ENCODE data around the gene SPOCK1.

DNA sequence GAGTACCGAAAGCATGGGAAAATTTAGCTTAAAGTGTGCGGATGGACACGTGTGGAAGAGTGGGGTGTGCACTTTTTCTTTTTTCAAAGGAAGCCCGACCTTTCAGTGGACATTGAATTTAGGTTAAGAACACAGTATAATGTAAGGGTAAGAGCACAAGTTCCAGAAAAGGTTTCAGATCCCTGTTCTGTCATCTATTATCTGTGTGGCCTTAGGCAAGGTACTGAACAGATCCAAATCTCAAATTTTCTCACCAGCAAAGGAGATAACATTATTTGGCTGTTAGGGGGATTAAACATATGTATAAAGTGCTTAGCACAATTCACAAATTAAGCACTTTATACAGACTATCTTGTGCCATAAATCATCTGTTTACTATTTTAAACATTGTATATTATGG lies 441.0 kb downstream of the SPOCK1 start:
- TF ChIP-seq SP1 (IDR thresholded peaks at IDR 0.05) (no peak), FOXK2 (IDR thresholded peaks at IDR 0.05) (no peak), FOXA1 (IDR thresholded peaks at IDR 0.05) (no peak), CTBP1 (IDR thresholded peaks at IDR 0.05; ENCODE audit: borderline replicate concordance) (no peak), ARNT (IDR thresholded peaks at IDR 0.05) (no peak), NFRKB (IDR thresholded peaks at IDR 0.05) (no peak), FOXM1 (IDR thresholded peaks at IDR 0.05; ENCODE audit: borderline replicate concordance) (no peak), SUZ12 (IDR thresholded peaks at IDR 0.05) (no peak), ELF4 (IDR thresholded peaks at IDR 0.05) (no peak), HDGF (IDR thresholded peaks at IDR 0.05; ENCODE audit: borderline replicate concordance) (no peak), L3MBTL2 (conservative IDR thresholded peaks at IDR 0.05) (no peak), ZNF384 (IDR thresholded peaks at IDR 0.05) (no peak), TARDBP (IDR thresholded peaks at IDR 0.05) (no peak)

Measured in HEK293T (cell line).